SKM-1 treated with dmso at 0.1 percent for 144 hours (cell line): ENCODE measurements around the gene PCDH12.

Experiments used
- DNase-seq: peaks from one replicate; lab custom pipeline; 2025; ENCODE audit not compliant: unreplicated experiment; lab: John Stamatoyannopoulos, UW

The PCDH12 gene

DNA sequence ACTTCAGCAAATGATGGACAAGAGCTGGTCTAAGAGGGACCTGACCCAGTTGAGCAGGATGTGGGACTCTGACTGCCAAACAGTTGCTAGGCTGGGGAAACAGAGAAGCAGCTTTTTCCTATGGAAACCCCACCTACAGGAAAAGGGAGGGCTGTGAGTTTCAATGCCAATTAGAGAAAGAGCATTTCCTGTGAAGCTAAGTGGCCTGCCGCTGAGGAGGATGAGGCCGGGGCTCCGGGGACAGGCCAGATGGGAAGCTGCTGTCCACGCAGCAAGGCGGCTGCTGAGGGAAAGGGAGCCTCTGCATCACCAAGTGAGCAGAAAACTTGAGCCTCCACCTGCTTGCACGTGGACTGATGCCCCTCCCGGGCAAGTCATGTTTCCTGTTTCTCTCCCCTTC, at the start of gene PCDH12:
TSS of gene PCDH12 (minus strand) at position 90 of the 400 bp plus-strand sequence. CDS start 351 bp downstream, outside the sequence.
- DNase-seq, result peak; percentile 33

- no peak for DNase-seq
These were observed 49.2 kb upstream of the PCDH12 start for GRCh38 chr5:142007237-142007544.

- no peak for DNase-seq
These were observed 48.6 kb upstream of the PCDH12 start for GRCh38 chr5:142006363-142007236.

DNA sequence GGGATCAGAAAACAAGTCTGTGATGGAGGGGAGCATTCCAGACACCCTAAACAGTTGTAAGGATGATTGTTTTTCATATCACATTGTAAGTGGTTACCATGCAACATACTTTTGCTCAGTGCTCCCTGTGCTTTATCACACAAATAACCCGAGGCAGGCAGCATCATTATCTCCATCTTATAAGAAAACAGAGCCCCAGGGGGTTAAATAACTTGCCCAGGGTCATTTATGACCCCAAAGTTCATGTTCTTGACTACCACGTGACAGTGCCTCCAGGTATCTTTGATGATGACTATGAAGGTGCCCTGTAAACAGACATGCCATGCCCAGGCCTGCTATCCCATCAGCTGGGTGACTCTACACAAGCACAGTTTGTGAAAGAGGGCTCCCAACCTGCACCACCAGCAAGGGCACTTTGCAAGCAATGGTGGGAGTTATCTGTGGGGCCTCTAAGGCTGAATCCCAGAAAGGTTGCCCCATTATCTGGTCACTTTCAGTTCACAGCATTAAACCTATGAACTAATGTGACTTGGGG, 45.3 kb upstream of the PCDH12 start:
- no peak for DNase-seq

- no peak for DNase-seq
These were observed 42.9 kb upstream of the PCDH12 start for GRCh38 chr5:142000704-142001484.

GRCh38 chr5:142000173-142000572, 42.2 kb upstream of the PCDH12 start:
- DNase-seq, result no peak

- no peak for DNase-seq
These were observed 39.5 kb upstream of the PCDH12 start for GRCh38 chr5:141997358-141997960.

- DNase-seq, result no peak
These were observed 37.7 kb upstream of the PCDH12 start for GRCh38 chr5:141995656-141996055.

GRCh38 chr5:141994511-141995136, 36.6 kb upstream of the PCDH12 start:
- no peak for DNase-seq

DNA sequence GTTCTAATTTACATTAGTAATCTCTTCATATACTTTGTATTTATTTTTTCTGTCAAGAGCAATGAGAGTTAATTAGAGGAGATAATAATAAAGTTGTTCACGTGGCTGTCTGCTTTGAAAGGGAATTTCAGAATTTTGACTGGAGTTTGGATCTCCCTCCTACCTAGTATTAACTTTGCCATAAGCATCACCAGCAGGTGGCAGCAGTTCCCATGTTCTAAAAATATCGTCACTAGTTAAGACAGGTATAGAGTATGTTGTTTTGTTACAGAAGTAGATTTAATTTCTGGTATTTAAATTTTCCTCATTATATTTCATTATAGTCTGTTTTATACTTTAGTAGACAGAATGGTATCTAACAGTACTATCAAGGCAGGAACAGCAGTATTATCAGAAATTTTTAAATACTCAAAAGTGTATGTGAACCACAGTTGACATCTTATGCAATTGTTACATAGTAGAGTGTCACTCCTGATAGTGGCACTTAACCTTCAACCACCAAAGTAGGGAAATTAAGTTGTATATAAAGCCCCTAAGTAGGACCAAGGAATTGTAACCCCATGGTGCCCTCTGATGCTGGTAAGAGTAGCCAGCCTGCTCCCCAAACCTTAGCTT, 34.5 kb upstream of the PCDH12 start:
- DNase-seq, result peak; percentile 45

- no peak for DNase-seq
These were observed 31.7 kb upstream of the PCDH12 start for GRCh38 chr5:141989720-141990119.

DNA sequence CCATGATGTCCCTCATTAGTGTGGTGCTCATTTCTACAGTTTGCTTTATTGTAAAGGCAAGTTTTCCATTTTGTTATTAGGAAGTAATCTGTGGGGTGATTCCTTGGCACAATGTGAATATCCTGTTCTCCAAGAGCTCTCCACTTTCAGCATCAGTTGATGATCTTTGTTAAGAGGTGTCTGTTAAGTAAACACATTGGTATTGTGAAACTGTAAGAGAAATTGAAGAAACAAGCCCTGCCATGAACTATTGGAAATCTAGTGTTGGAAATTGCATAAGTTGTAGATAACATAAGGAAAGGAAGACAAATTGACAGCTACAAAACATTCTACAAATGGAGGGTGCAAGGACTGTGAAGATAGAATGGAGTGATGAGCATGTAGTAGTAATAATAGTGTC, 28.1 kb upstream of the PCDH12 start:
- no peak for DNase-seq

- no peak for DNase-seq
These were observed 24.6 kb upstream of the PCDH12 start for GRCh38 chr5:141982626-141983025.

GRCh38 chr5:141978389-141978788, 20.4 kb upstream of the PCDH12 start:
- DNase-seq, result no peak

GRCh38 chr5:141976176-141976575, 18.2 kb upstream of the PCDH12 start:
- DNase-seq, result no peak

- no peak for DNase-seq
These were observed 16.0 kb upstream of the PCDH12 start for GRCh38 chr5:141973871-141974595.

GRCh38 chr5:141969783-141970771, 12.1 kb upstream of the PCDH12 start:
- DNase-seq, result peak; percentile 37

- DNase-seq, result peak; percentile 92
These were observed 11.1 kb upstream of the PCDH12 start, which contains the start of gene RNF14 for GRCh38 chr5:141968914-141969608. RNF14 (plus strand) TSS chr5:141969105; CDS start chr5:141973589, 4,484 bp downstream.
